ENCODE results near the gene ATP11A. TPM values are rescaled to one million over a fixed set of nuclear protein-coding genes. Genes with fewer than 3 reads are reported as not detected.

The ATP11A gene
- polyA plus RNA-seq, 2 donors, result 4.2 to 6.7 TPM

DNA sequence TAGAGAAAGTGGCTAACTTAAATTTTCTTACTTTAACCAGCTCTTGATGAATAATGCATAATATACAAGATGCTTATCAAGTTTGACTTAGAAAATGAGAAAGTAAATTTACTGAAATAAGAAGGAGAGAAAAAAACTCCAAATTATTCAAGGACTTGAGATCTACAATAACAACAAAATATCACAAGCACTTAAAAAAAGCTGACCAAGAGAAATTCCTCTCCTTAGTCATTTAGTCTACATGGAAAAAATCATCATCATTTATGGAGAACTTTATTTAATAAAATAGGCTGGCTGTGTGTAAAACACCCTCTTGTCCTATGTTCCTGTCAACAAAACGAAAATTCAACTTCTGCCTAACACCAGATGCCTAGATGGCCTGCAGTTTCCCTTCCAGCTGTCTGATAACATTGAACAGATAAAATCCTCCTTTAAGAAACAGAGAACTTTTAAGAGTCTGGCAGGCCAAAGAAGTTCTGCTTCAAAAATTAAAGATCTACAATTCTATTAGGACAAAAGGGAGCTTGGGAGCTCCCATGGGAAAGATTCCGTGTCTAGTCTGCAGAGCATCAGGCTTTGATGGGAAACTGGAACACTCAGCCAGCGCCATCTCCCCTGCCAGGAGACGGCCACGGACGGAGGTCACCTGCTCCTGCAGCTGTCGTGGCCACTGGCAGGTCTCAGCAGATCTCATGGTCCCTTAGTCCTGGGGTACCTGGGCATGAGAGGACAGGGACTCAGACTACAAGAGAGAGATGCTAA is 37.9 kb upstream of the ATP11A start:
- Histone ChIP-seq H3K36me3 (ENCODE audit: control insufficient read depth in 2 of 2, insufficient read depth in 2 of 2, low read length in 1 of 2) (no peaks in the 10 kb centered on the region), H3K9me3 (ENCODE audit: control insufficient read depth in 2 of 2, insufficient read depth in 1 of 2, low read depth in 1 of 2, low read length in 1 of 2) (no peaks in the 10 kb centered on the region), H3K27ac (ENCODE audit: low read depth in 2 of 2, low read length in 1 of 2) (no peak overlapping the region), H3K27me3 (ENCODE audit: control insufficient read depth in 1 of 2, insufficient read depth in 2 of 2, low read length in 2 of 2) (no peaks in the 10 kb centered on the region), H3K4me1 (ENCODE audit: control insufficient read depth in 2 of 2, insufficient read depth in 2 of 2, low read length in 1 of 2) (no peaks in the 10 kb centered on the region), H3K4me3 (ENCODE audit: low read depth in 1 of 2, low read length in 2 of 2) (no peak overlapping the region)
- WGBS, 2 donors, result 57 to 61% methylated on average over 7 of the region's 7 CpGs

GRCh38 chr13:112652512-112653070 is 37.2 kb upstream of the ATP11A start:
- Histone ChIP-seq H3K27me3 (ENCODE audit: control insufficient read depth in 1 of 2, insufficient read depth in 2 of 2, low read length in 2 of 2) (no peaks in the 10 kb centered on the region), H3K9me3 (ENCODE audit: control insufficient read depth in 2 of 2, insufficient read depth in 1 of 2, low read depth in 1 of 2, low read length in 1 of 2) (no peaks in the 10 kb centered on the region)
- 58 to 71% methylated on average over 7 of the region's 7 CpGs for WGBS, 2 donors

GRCh38 chr13:112653071-112653470 is 36.8 kb upstream of the ATP11A start:
- Histone ChIP-seq H3K36me3 (ENCODE audit: control insufficient read depth in 2 of 2, insufficient read depth in 2 of 2, low read length in 1 of 2) (no peaks in the 10 kb centered on the region), H3K4me3 (ENCODE audit: low read depth in 1 of 2, low read length in 2 of 2) (no peak overlapping the region), H3K27ac (ENCODE audit: low read depth in 2 of 2, low read length in 1 of 2) (no peak overlapping the region), H3K4me1 (ENCODE audit: control insufficient read depth in 2 of 2, insufficient read depth in 2 of 2, low read length in 1 of 2) (no peaks in the 10 kb centered on the region), H3K27me3 (ENCODE audit: control insufficient read depth in 1 of 2, insufficient read depth in 2 of 2, low read length in 2 of 2) (no peaks in the 10 kb centered on the region), H3K9me3 (ENCODE audit: control insufficient read depth in 2 of 2, insufficient read depth in 1 of 2, low read depth in 1 of 2, low read length in 1 of 2) (no peaks in the 10 kb centered on the region)
- WGBS, 2 donors, result 43 to 47% methylated on average over 3 of the region's 3 CpGs

More at GRCh38 chr13:112652512-112653070, 37.2 kb upstream of the ATP11A start:
- Histone ChIP-seq H3K27ac (ENCODE audit: low read depth in 2 of 2, low read length in 1 of 2) (no peak overlapping the region), H3K4me1 (ENCODE audit: control insufficient read depth in 2 of 2, insufficient read depth in 2 of 2, low read length in 1 of 2) (no peaks in the 10 kb centered on the region), H3K36me3 (ENCODE audit: control insufficient read depth in 2 of 2, insufficient read depth in 2 of 2, low read length in 1 of 2) (no peaks in the 10 kb centered on the region), H3K4me3 (ENCODE audit: low read depth in 1 of 2, low read length in 2 of 2) (no peak overlapping the region)

- Histone ChIP-seq H3K36me3 (ENCODE audit: control insufficient read depth in 2 of 2, insufficient read depth in 2 of 2, low read length in 1 of 2) (no peaks in the 10 kb centered on the region), H3K9me3 (ENCODE audit: control insufficient read depth in 2 of 2, insufficient read depth in 1 of 2, low read depth in 1 of 2, low read length in 1 of 2) (no peaks in the 10 kb centered on the region), H3K27me3 (ENCODE audit: control insufficient read depth in 1 of 2, insufficient read depth in 2 of 2, low read length in 2 of 2) (no peaks in the 10 kb centered on the region), H3K27ac (ENCODE audit: low read depth in 2 of 2, low read length in 1 of 2) (no peak overlapping the region), H3K4me3 (ENCODE audit: low read depth in 1 of 2, low read length in 2 of 2) (no peak overlapping the region), H3K4me1 (ENCODE audit: control insufficient read depth in 2 of 2, insufficient read depth in 2 of 2, low read length in 1 of 2) (no peaks in the 10 kb centered on the region)
- WGBS, 2 donors, result 56 to 66% methylated on average over 5 of the region's 5 CpGs
These were observed 33.9 kb upstream of the ATP11A start for GRCh38 chr13:112655913-112656312.

- H3K4me3 ChIP-seq (ENCODE audit: low read depth in 1 of 2, low read length in 2 of 2), result no peak overlapping the region
- H3K9me3 ChIP-seq (ENCODE audit: control insufficient read depth in 2 of 2, insufficient read depth in 1 of 2, low read depth in 1 of 2, low read length in 1 of 2), result no peaks in the 10 kb centered on the region
- no peaks in the 10 kb centered on the region for H3K4me1 ChIP-seq (ENCODE audit: control insufficient read depth in 2 of 2, insufficient read depth in 2 of 2, low read length in 1 of 2)
- H3K36me3 ChIP-seq (ENCODE audit: control insufficient read depth in 2 of 2, insufficient read depth in 2 of 2, low read length in 1 of 2), result no peaks in the 10 kb centered on the region
- H3K27me3 ChIP-seq (ENCODE audit: control insufficient read depth in 1 of 2, insufficient read depth in 2 of 2, low read length in 2 of 2), result no peaks in the 10 kb centered on the region
- H3K27ac ChIP-seq (ENCODE audit: low read depth in 2 of 2, low read length in 1 of 2), result no peak overlapping the region
- WGBS, 2 donors, result 65 to 72% methylated on average over 14 of the region's 14 CpGs
These were observed 31.9 kb upstream of the ATP11A start for GRCh38 chr13:112657850-112658445.

GRCh38 chr13:112658808-112659207 is 31.0 kb upstream of the ATP11A start:
- Histone ChIP-seq H3K4me3 (ENCODE audit: low read depth in 1 of 2, low read length in 2 of 2) (no peak overlapping the region), H3K36me3 (ENCODE audit: control insufficient read depth in 2 of 2, insufficient read depth in 2 of 2, low read length in 1 of 2) (no peaks in the 10 kb centered on the region), H3K27me3 (ENCODE audit: control insufficient read depth in 1 of 2, insufficient read depth in 2 of 2, low read length in 2 of 2) (no peaks in the 10 kb centered on the region), H3K4me1 (ENCODE audit: control insufficient read depth in 2 of 2, insufficient read depth in 2 of 2, low read length in 1 of 2) (no peaks in the 10 kb centered on the region), H3K27ac (ENCODE audit: low read depth in 2 of 2, low read length in 1 of 2) (no peak overlapping the region), H3K9me3 (ENCODE audit: control insufficient read depth in 2 of 2, insufficient read depth in 1 of 2, low read depth in 1 of 2, low read length in 1 of 2) (no peaks in the 10 kb centered on the region)
- WGBS, 2 donors, result 31 to 32% methylated on average over 1 of the region's 1 CpG

DNA sequence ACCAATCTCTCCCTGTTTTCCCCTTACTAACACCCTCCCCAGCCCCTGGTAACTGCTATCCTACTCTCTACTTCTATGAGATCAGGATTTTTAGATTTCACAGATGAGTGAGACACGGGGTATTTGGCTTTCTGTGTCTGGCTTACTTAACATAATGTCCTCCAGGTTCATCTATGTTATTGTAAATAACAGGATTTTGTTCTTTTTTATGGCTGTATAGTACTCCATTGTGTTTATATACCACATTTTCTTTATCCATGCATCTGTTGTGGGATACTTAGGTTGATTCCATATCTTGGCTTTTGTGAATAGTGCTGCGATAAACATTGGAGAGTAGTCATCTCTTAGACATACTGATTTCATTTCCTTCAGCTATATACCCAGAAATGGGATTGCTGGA is 28.5 kb upstream of the ATP11A start:
- H3K36me3 ChIP-seq (ENCODE audit: control insufficient read depth in 2 of 2, insufficient read depth in 2 of 2, low read length in 1 of 2), result no peaks in the 10 kb centered on the region
- H3K27ac ChIP-seq (ENCODE audit: low read depth in 2 of 2, low read length in 1 of 2), result no peak overlapping the region
- WGBS, 2 donors, result 92 to 94% methylated on average over 2 of the region's 2 CpGs
- H3K4me1 ChIP-seq (ENCODE audit: control insufficient read depth in 2 of 2, insufficient read depth in 2 of 2, low read length in 1 of 2), result peaks cover 0 to 3% of the 10 kb centered on the region in 2 donors
- no peaks in the 10 kb centered on the region for H3K27me3 ChIP-seq (ENCODE audit: control insufficient read depth in 1 of 2, insufficient read depth in 2 of 2, low read length in 2 of 2)
- H3K4me3 ChIP-seq (ENCODE audit: low read depth in 1 of 2, low read length in 2 of 2), result no peak overlapping the region
- peaks cover 0 to 2% of the 10 kb centered on the region in 2 donors for H3K9me3 ChIP-seq (ENCODE audit: control insufficient read depth in 2 of 2, insufficient read depth in 1 of 2, low read depth in 1 of 2, low read length in 1 of 2)

- H3K4me1 ChIP-seq (ENCODE audit: control insufficient read depth in 2 of 2, insufficient read depth in 2 of 2, low read length in 1 of 2), result peaks cover 0 to 6% of the 10 kb centered on the region in 2 donors
- no peaks in the 10 kb centered on the region for H3K27me3 ChIP-seq (ENCODE audit: control insufficient read depth in 1 of 2, insufficient read depth in 2 of 2, low read length in 2 of 2)
- no peak overlapping the region for H3K4me3 ChIP-seq (ENCODE audit: low read depth in 1 of 2, low read length in 2 of 2)
- H3K36me3 ChIP-seq (ENCODE audit: control insufficient read depth in 2 of 2, insufficient read depth in 2 of 2, low read length in 1 of 2), result no peaks in the 10 kb centered on the region
- H3K27ac ChIP-seq (ENCODE audit: low read depth in 2 of 2, low read length in 1 of 2), result no peak overlapping the region
- 74 to 75% methylated on average over 22 of the region's 22 CpGs for WGBS, 2 donors
- peaks cover 0 to 4% of the 10 kb centered on the region in 2 donors for H3K9me3 ChIP-seq (ENCODE audit: control insufficient read depth in 2 of 2, insufficient read depth in 1 of 2, low read depth in 1 of 2, low read length in 1 of 2)
These were observed 25.2 kb upstream of the ATP11A start for GRCh38 chr13:112664501-112665203.

DNA sequence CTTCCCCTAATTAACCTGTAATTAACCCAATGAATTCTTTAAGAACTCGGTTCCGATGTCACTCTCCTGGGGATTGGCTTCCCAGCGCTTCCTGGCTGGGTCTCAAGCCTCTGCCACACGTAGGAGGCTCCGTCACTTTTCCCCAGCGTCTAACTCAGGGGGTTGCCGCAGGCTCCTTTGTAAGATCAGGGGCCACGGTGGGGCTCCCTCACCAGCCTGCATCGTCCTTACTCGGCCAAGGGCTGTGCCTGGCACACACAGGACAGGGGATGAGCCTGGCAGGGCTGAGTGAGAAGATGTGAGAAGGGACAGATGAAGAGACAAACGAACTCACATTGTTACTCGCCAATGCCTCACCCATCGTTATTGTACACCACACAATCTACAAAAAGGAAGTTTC is 20.9 kb upstream of the ATP11A start:
- WGBS, 2 donors, result 80 to 87% methylated on average over 13 of the region's 13 CpGs

More for the DNA sequence above, 20.9 kb upstream of the ATP11A start:
- no peak overlapping the region for H3K4me3 ChIP-seq (ENCODE audit: low read depth in 1 of 2, low read length in 2 of 2)
- H3K36me3 ChIP-seq (ENCODE audit: control insufficient read depth in 2 of 2, insufficient read depth in 2 of 2, low read length in 1 of 2), result no peaks in the 10 kb centered on the region
- H3K27ac ChIP-seq (ENCODE audit: low read depth in 2 of 2, low read length in 1 of 2), result no peak overlapping the region
- H3K27me3 ChIP-seq (ENCODE audit: control insufficient read depth in 1 of 2, insufficient read depth in 2 of 2, low read length in 2 of 2), result no peaks in the 10 kb centered on the region
- H3K4me1 ChIP-seq (ENCODE audit: control insufficient read depth in 2 of 2, insufficient read depth in 2 of 2, low read length in 1 of 2), result peaks cover 0 to 6% of the 10 kb centered on the region in 2 donors
- peaks cover 0 to 4% of the 10 kb centered on the region in 2 donors for H3K9me3 ChIP-seq (ENCODE audit: control insufficient read depth in 2 of 2, insufficient read depth in 1 of 2, low read depth in 1 of 2, low read length in 1 of 2)
